ENCODE results near the gene GATAD2B. TPM values are rescaled to one million over a fixed set of nuclear protein-coding genes. Genes with fewer than 3 reads are reported as not detected.
"Not testable (repeated sequence)": the region's sequence is repeated elsewhere in the genome, so short reads cannot be mapped to it uniquely, and the experiment has no call there.

GATAD2B gene
- total and polyA plus RNA-seq, 9 donors = 11.2 to 73.0 (median 55.8) TPM

DNA sequence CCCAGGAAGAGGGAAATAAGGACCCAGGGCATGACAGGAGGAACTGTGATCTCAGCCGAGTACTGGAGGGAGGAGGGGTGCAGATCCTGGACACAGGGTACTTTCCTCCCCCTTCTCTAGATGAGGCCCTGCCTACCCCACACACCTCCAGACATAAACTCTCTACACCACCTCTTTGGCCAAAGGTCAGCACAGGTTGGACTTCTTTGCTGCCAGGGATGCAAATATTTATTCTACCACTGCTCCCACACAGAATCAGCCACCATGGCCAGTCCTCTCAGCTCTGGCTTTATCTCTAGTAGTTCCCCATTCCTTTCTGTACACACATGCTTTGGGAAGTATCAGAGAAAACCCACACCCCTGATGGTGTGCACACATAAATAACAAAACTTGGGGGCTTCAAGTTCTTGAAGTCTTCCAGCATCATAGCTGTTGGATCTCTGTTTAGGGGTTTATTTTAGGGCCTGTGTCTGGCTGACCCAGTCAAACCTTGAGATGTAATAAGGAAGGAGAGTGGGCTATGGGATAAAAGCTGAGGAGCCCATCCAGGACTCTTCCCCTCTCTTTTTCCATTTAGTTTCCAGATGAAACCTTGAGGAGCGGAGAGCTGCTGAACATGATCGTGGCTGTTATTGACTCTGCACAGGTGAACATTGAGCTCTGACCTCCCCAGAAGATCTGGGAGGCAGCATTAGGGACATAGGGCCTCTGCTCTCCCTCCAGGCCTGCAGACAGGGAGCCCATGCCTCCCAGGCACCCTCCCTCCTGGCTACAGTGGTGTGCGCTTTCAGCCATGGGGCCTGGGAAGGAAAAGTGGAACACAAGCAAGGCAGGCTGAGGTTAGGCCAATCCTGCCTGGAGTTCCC, 154.2 kb downstream of the GATAD2B start:
- H3K4me1 ChIP-seq (ENCODE audit: insufficient read depth) = no peaks in the 10 kb centered on the region
- no peak for DNase-seq
- no peaks in the 10 kb centered on the region for H3K9me3 ChIP-seq
- no peak for TF ChIP-seq EP300 (IDR thresholded peaks at IDR 0.05)
- no peak for TF ChIP-seq POLR2A (IDR thresholded peaks at IDR 0.05)
- TF ChIP-seq, protein P1, sequence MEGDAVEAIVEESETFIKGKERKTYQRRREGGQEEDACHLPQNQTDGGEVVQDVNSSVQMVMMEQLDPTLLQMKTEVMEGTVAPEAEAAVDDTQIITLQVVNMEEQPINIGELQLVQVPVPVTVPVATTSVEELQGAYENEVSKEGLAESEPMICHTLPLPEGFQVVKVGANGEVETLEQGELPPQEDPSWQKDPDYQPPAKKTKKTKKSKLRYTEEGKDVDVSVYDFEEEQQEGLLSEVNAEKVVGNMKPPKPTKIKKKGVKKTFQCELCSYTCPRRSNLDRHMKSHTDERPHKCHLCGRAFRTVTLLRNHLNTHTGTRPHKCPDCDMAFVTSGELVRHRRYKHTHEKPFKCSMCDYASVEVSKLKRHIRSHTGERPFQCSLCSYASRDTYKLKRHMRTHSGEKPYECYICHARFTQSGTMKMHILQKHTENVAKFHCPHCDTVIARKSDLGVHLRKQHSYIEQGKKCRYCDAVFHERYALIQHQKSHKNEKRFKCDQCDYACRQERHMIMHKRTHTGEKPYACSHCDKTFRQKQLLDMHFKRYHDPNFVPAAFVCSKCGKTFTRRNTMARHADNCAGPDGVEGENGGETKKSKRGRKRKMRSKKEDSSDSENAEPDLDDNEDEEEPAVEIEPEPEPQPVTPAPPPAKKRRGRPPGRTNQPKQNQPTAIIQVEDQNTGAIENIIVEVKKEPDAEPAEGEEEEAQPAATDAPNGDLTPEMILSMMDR (IDR thresholded peaks at IDR 0.05) = no peak
- WGBS, 3 donors = 74 to 79% (median 79%) methylated on average over 4 of the region's 4 CpGs
- no peak overlapping the region for H3K27ac ChIP-seq
- no peaks in the 10 kb centered on the region for H3K27me3 ChIP-seq
- H3K4me3 ChIP-seq = no peak overlapping the region
- intact Hi-C loops (cut with DNase I) = loop anchor here in 1 of 4 donors (10.0 kb wide), 1 partner anchor 254 kb away; no protein-coding TSS in a partner anchor
- no peaks in the 10 kb centered on the region for H3K36me3 ChIP-seq

DNA sequence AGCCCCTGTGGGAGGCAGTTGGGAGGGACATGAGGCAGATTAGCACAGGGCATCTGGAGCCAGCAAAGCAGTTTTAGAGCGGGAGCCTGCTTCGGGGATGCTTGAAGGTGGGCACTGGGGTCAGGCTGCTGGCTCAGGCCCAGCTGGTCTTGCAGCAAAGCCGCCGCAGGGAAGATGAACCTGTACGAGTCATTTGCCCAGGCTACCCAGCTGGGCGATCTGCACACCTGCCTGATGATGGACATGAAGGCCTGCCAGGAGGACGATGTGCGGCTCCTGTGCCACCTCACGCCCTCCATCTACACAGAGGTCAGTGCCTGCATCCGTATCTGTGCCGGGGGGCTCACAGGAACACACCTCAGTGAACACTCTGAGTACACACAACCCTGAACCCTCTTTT, 155.3 kb downstream of the GATAD2B start:
- Histone ChIP-seq H3K27me3 (no peaks in the 10 kb centered on the region), H3K4me1 (ENCODE audit: insufficient read depth) (no peaks in the 10 kb centered on the region), H3K4me3 (no peak overlapping the region), H3K9me3 (no peaks in the 10 kb centered on the region), H3K36me3 (no peaks in the 10 kb centered on the region), H3K27ac (no peak overlapping the region)
- no peak for TF ChIP-seq POLR2A (IDR thresholded peaks at IDR 0.05)
- TF ChIP-seq, protein P1 (IDR thresholded peaks at IDR 0.05) = no peak
- TF ChIP-seq EP300 (IDR thresholded peaks at IDR 0.05) = no peak
- 86 to 90% (median 87%) methylated on average over 11 of the region's 11 CpGs for WGBS, 3 donors
- DNase-seq = no peak
- intact Hi-C loops (cut with DNase I) = loop anchor here in 1 of 4 donors (10.0 kb wide), 1 partner anchor 253 kb away; no protein-coding TSS in a partner anchor

DNA sequence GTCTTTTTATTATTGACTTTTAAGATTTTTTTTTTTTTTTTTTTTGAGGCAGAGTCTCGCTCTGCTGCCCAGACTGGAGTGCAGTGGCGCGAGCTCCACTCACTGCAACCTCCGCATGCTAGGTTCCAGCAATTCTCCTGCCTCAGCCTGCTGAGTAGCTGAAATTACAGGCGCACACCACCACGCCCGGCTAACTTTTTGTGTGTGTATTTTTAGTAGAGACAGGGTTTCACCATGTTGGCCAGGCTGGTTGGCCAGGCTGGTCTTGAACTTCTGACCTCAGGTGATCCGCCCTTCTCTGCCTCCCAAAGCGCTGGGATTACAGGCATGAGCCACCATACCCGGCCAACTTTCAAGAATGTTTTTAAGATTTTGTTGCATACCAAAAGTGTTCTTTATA, 156.1 kb downstream of the GATAD2B start:
- not testable (repeated sequence) for H3K27ac ChIP-seq; DNase-seq; H3K9me3 ChIP-seq; H3K27me3 ChIP-seq; H3K36me3 ChIP-seq; H3K4me1 ChIP-seq (ENCODE audit: insufficient read depth); H3K4me3 ChIP-seq
- WGBS, 3 donors = 92 to 94% (median 93%) methylated on average over 10 of the region's 10 CpGs
- intact Hi-C loops (cut with DNase I) = loop anchor here in 1 of 4 donors (10.0 kb wide), 1 partner anchor 252 kb away; no protein-coding TSS in a partner anchor

DNA sequence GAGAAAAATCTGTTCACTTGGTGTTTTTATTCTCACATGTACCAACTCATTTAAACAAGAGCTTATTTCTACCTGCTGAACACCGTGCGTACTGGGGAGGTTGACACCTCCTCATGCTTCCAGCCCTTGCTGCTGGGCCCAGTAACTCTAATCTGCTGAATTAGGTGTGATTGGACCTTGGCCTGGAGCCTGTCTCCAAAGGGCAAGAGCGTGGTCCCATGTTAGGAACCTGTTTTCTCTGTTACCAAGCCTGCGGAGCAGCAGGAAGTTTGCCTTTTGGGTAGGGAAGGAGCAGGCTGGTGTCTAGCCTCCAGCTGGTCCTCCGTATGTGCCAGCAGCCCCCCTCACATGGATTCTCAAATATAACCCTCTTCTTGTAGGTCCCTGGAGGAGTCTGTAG, 158.5 kb downstream of the GATAD2B start:
- H3K27me3 ChIP-seq = no peaks in the 10 kb centered on the region
- no peak overlapping the region for H3K27ac ChIP-seq
- no peak for DNase-seq
- intact Hi-C loops (cut with DNase I) = loop anchor here in 1 of 4 donors (10.0 kb wide), 1 partner anchor 250 kb away; no protein-coding TSS in a partner anchor
- no peaks in the 10 kb centered on the region for H3K36me3 ChIP-seq
- WGBS, 3 donors = 78 to 83% (median 79%) methylated on average over 5 of the region's 5 CpGs
- TF ChIP-seq, protein P1 (IDR thresholded peaks at IDR 0.05) = no peak
- TF ChIP-seq EP300 (IDR thresholded peaks at IDR 0.05) = no peak
- no peak for TF ChIP-seq POLR2A (IDR thresholded peaks at IDR 0.05)
- no peak overlapping the region for H3K4me3 ChIP-seq
- H3K9me3 ChIP-seq = no peaks in the 10 kb centered on the region
- no peaks in the 10 kb centered on the region for H3K4me1 ChIP-seq (ENCODE audit: insufficient read depth)

Measured in ovary (tissue), 9 donors.